ENCODE data around the gene CA10. TPM values are rescaled to one million over a fixed set of nuclear protein-coding genes. Genes with fewer than 3 reads are reported as not detected.

The CA10 gene
- total and polyA plus RNA-seq, 2 of the 4 experiments (the other 2 are of a cell fraction) = not detected

DNA sequence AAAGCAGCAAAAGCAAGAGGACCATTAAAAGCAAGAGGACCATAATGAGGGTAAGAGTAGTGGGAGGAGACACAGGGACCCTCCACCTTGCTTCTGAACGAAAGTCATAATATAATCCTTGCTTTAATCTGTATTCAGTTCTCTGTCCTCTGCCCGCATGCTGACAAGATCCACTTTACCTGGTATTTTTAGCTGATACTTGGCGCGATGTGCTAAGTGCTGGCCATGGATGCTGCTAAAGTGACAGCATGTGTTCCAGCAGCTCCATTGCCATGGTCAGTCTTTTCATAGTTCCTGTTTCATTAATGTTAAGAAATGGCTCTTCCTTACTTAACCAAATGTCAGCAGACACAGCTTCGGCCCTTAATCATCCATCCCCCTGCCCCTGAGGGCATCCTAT lies 86.8 kb downstream of the CA10 start:
- Histone ChIP-seq H4K91ac (ENCODE audit: insufficient read depth, low read depth, low read length) (no peak overlapping the region), H3K9me3 (ENCODE audit: control insufficient read depth, insufficient read depth, low read length) (peaks cover 16% of the 10 kb centered on the region), H2BK5ac (ENCODE audit: low read depth, low read length, poor library complexity, severe bottlenecking) (no peak overlapping the region), H2AK5ac (ENCODE audit: low read depth, low read length) (no peak overlapping the region), H3K18ac (ENCODE audit: low read depth, low read length) (no peak overlapping the region), H3K36me3 (ENCODE audit: control insufficient read depth, insufficient read depth, low read length) (no peaks in the 10 kb centered on the region), H3K4ac (ENCODE audit: low read depth, low read length) (no peak overlapping the region), H2BK20ac (ENCODE audit: low read depth, low read length) (no peak overlapping the region), H2AK9ac (replicated peaks; ENCODE audit: low read depth, low read length, poor library complexity) (no peak overlapping the region), H3K23ac (ENCODE audit: low read depth, low read length) (no peak overlapping the region), H3K27ac (ENCODE audit: insufficient read depth, low read length) (no peak overlapping the region), H3K4me2 (ENCODE audit: low read depth, low read length) (no peak overlapping the region), H3K27me3 (ENCODE audit: control insufficient read depth, insufficient read depth, low read length) (no peaks in the 10 kb centered on the region), H3K79me1 (ENCODE audit: low read depth in 1 of 2, low read length in 2 of 2) (no peaks in the 10 kb centered on the region), H3K9ac (ENCODE audit: low read depth, low read length) (no peak overlapping the region), H2AFZ (replicated peaks; ENCODE audit: low read length, poor library complexity) (no peak overlapping the region), H4K8ac (ENCODE audit: low read depth in 2 of 2, low read length in 2 of 2) (no peak overlapping the region), H3K4me3 (ENCODE audit: insufficient read depth, low read depth, low read length) (no peak overlapping the region), H4K20me1 (ENCODE audit: insufficient read depth, low read length) (no peaks in the 10 kb centered on the region), H2BK120ac (ENCODE audit: low read depth, low read length) (no peak overlapping the region), H4K5ac (ENCODE audit: low read depth, low read length) (no peak overlapping the region), H3K9me1 (ENCODE audit: insufficient read depth, low read length) (no peaks in the 10 kb centered on the region), H3K4me1 (ENCODE audit: control insufficient read depth, insufficient read depth, low read length) (no peaks in the 10 kb centered on the region), H3K14ac (replicated peaks; ENCODE audit: low read depth, low read length) (no peak overlapping the region), H2BK15ac (ENCODE audit: low read depth, low read length) (no peak overlapping the region), H3K56ac (ENCODE audit: extremely low read depth, insufficient read depth, low read length) (no peak overlapping the region)
- TF ChIP-seq RCOR1 (IDR thresholded peaks at IDR 0.05; ENCODE audit: insufficient replicate concordance, low read length) = no peak
- TF ChIP-seq, protein P1, sequence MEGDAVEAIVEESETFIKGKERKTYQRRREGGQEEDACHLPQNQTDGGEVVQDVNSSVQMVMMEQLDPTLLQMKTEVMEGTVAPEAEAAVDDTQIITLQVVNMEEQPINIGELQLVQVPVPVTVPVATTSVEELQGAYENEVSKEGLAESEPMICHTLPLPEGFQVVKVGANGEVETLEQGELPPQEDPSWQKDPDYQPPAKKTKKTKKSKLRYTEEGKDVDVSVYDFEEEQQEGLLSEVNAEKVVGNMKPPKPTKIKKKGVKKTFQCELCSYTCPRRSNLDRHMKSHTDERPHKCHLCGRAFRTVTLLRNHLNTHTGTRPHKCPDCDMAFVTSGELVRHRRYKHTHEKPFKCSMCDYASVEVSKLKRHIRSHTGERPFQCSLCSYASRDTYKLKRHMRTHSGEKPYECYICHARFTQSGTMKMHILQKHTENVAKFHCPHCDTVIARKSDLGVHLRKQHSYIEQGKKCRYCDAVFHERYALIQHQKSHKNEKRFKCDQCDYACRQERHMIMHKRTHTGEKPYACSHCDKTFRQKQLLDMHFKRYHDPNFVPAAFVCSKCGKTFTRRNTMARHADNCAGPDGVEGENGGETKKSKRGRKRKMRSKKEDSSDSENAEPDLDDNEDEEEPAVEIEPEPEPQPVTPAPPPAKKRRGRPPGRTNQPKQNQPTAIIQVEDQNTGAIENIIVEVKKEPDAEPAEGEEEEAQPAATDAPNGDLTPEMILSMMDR (conservative IDR thresholded peaks at IDR 0.05; ENCODE audit: low read depth, low read length) = no peak
- no peak for TF ChIP-seq NFE2L2 (IDR thresholded peaks at IDR 0.05; ENCODE audit: low read depth, low read length)
- no peak for TF ChIP-seq MAZ (IDR thresholded peaks at IDR 0.05; ENCODE audit: borderline replicate concordance, low read depth, low read length)
- TF ChIP-seq MXI1 (IDR thresholded peaks at IDR 0.05; ENCODE audit: borderline replicate concordance, low read depth, low read length) = no peak
- TF ChIP-seq, protein P2, sequence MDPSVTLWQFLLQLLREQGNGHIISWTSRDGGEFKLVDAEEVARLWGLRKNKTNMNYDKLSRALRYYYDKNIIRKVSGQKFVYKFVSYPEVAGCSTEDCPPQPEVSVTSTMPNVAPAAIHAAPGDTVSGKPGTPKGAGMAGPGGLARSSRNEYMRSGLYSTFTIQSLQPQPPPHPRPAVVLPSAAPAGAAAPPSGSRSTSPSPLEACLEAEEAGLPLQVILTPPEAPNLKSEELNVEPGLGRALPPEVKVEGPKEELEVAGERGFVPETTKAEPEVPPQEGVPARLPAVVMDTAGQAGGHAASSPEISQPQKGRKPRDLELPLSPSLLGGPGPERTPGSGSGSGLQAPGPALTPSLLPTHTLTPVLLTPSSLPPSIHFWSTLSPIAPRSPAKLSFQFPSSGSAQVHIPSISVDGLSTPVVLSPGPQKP (IDR thresholded peaks at IDR 0.05; ENCODE audit: borderline replicate concordance, low read depth, low read length) = no peak
- no peak for TF ChIP-seq CEBPB (IDR thresholded peaks at IDR 0.05; ENCODE audit: low read depth, low read length)
- ChIA-PET CTCF (no interaction called here), POLR2A (ENCODE audit: unreplicated experiment) (no interaction called here)
- in situ Hi-C loops (cut with MboI; ENCODE audit: low sequenced_read_pairs) = no loop called here
- no TSS peak for BruUV-seq (replicated peaks)
- dilution Hi-C loops (cut with HindIII; ENCODE audit: low sequenced_read_pairs, unreplicated experiment) = no loop called here
- intact Hi-C loops (cut with micrococcal nuclease) = no loop called here
- 100% methylated on average over 1 of the region's 5 CpGs; no CpG with 5 or more reads in 1 of the 2 experiments for WGBS, 2 experiments (ENCODE audit: extremely low coverage in 2 of 2, insufficient read length in 1 of 2)
- ATAC-seq (ENCODE audit: low read depth) = no peak
- DNase-seq = no peak
